HepG2 (cell line): ENCODE results near the gene HYOU1. TPM values are rescaled to one million over a fixed set of nuclear protein-coding genes. Genes with fewer than 3 reads are reported as not detected.

Experiments
- CAMTA2 ChIP-seq: sonication (generic); formaldehyde crosslinking; IDR thresholded peaks from 2 replicates; pipeline ENCODE4 v1.4.0; 2020; ENCODE audit warnings: mild to moderate bottlenecking, missing genetic modification reagents, borderline replicate concordance
- CHD4 ChIP-seq: fragments of 200-600 bp; sonication (generic); IDR thresholded peaks from 2 replicates; pipeline ENCODE4 v1.7.0; 2017; ENCODE audit warnings: mild to moderate bottlenecking, low read length, borderline replicate concordance
- DZIP1 ChIP-seq: sonication (generic); formaldehyde crosslinking; IDR thresholded peaks from 2 replicates; pipeline ENCODE4 v1.5.0; 2020; ENCODE audit warnings: mild to moderate bottlenecking, missing genetic modification reagents
- ERF ChIP-seq: IDR thresholded peaks from 2 replicates; pipeline ENCODE4 v1.6.1; 2018; ENCODE audit warnings: missing biosample characterization, missing genetic modification reagents
- GRHL1 ChIP-seq: sonication (generic); formaldehyde crosslinking; conservative IDR thresholded peaks from 2 replicates; pipeline ENCODE4 v1.8.0; 2022; ENCODE audit warnings: missing genetic modification reagents
- HNF4G ChIP-seq, 2 experiments: sonication (generic) in 1 of 2; formaldehyde crosslinking in 1 of 2; IDR thresholded peaks; 2 replicates each; pipeline versions ENCODE4 v1.4.0 to v1.6.1; 2011 to 2020; ENCODE audit warnings: borderline replicate concordance in 2 of 2, low read depth in 2 of 2, mild to moderate bottlenecking in 2 of 2, low read length in 1 of 2, missing genetic modification reagents in 1 of 2, moderate library complexity in 1 of 2
- KDM5A ChIP-seq: fragments of 200-600 bp; sonication (generic); IDR thresholded peaks from 2 replicates; pipeline ENCODE4 v1.7.0; 2018; ENCODE audit warnings: antibody characterized with exemption, mild to moderate bottlenecking, low read length, borderline replicate concordance
- MBD4 ChIP-seq: IDR thresholded peaks from 2 replicates; pipeline ENCODE4 v1.6.1; 2012; ENCODE audit warnings: low read length, inconsistent platforms, borderline replicate concordance
- NR2F6 ChIP-seq, 2 experiments: IDR thresholded peaks; 2 replicates each; pipeline ENCODE4 v1.6.1; 2016; ENCODE audit warnings: antibody characterized with exemption in 1 of 2, mild to moderate bottlenecking in 1 of 2
- TBP ChIP-seq: sonication (generic); formaldehyde crosslinking; IDR thresholded peaks from 2 replicates; pipeline ENCODE4 v1.5.0; 2020; ENCODE audit warnings: missing genetic modification reagents
- XRCC5 ChIP-seq: fragments of 200-400 bp; formaldehyde crosslinking; optimal IDR thresholded peaks from 2 replicates; pipeline ENCODE3; 2017; ENCODE audit warnings: mild to moderate bottlenecking, low read length
- ZBTB39 ChIP-seq: sonication (generic); formaldehyde crosslinking; IDR thresholded peaks from 2 replicates; pipeline ENCODE4 v1.5.0; 2020; ENCODE audit warnings: missing genetic modification reagents
- ZFP37 ChIP-seq: sonication (generic); formaldehyde crosslinking; IDR thresholded peaks from 2 replicates; pipeline ENCODE4 v1.4.0; 2020; ENCODE audit warnings: missing genetic modification reagents, borderline replicate concordance
- ZFP62 ChIP-seq: sonication (generic); formaldehyde crosslinking; IDR thresholded peaks from 2 replicates; pipeline ENCODE4 v1.4.0; 2020; ENCODE audit warnings: missing genetic modification reagents
- ZNF598 ChIP-seq: sonication (generic); formaldehyde crosslinking; IDR thresholded peaks from 2 replicates; pipeline ENCODE4 v1.5.1; 2020; ENCODE audit warnings: mild to moderate bottlenecking, missing genetic modification reagents, borderline replicate concordance
- ZNF652 ChIP-seq: IDR thresholded peaks from 2 replicates; pipeline ENCODE4 v1.6.1; 2016; ENCODE audit warnings: low read depth, borderline replicate concordance
- ZNF879 ChIP-seq: sonication (generic); formaldehyde crosslinking; IDR thresholded peaks from 2 replicates; pipeline ENCODE4 v1.8.1; 2023; ENCODE audit warnings: missing genetic modification reagents
- polyA plus RNA-seq, 8 experiments: library from polyadenylated mRNA; depleted of rRNA in 3 of 8; stranded (reverse) in 7 of 8; unstranded in 1 of 8; fragments of >200 nt; fragmentation: Illumina TruSeq in 4 of 8; extraction: Trizol in 4 of 8; gene quantifications; 2 replicates each; pipeline versions ENCODE4 v1.2.1 to v1.2.3, GENCODE V29; 2011 to 2016; ENCODE audit warnings: low read depth in 4 of 8, missing spikeins in 1 of 8, mixed read lengths in 1 of 8; ENCODE audit not compliant: insufficient read depth in 1 of 8
- total RNA-seq, 5 experiments: library from RNA; depleted of rRNA; stranded (reverse); fragments of >200 nt; fragmentation: Illumina TruSeq; extraction: Trizol; gene quantifications; 2 replicates each; pipeline ENCODE4 v1.2.3, GENCODE V29; 2016; ENCODE audit warnings: low read depth in 1 of 5

HYOU1 gene
- total and polyA plus RNA-seq, 2 of the 13 experiments (the other 11 are each of a cell fraction or from before 2014, with no cell fraction given) = 127 to 155 TPM

- TF ChIP-seq ZBTB39 (CRISPR knock-in tag) = no peak
- peak; percentile 60 for TF ChIP-seq XRCC5
- no peak for TF ChIP-seq TBP
- no peak for TF ChIP-seq HNF4G (IDR thresholded peaks at IDR 0.05; ENCODE audit: borderline replicate concordance, low read depth, low read length)
- TF ChIP-seq HNF4G (CRISPR knock-in tag; IDR thresholded peaks at IDR 0.05; ENCODE audit: borderline replicate concordance, low read depth) = peak; percentile 19; the same call in 1 of the 2 replicates
- TF ChIP-seq KDM5A = peak; percentile 88
- TF ChIP-seq DZIP1 = no peak
- TF ChIP-seq ERF (CRISPR knock-in tag) = peak; percentile 58
- peak; percentile 90 for TF ChIP-seq ZNF879
- no peak for TF ChIP-seq MBD4
- no peak for TF ChIP-seq ZNF598 (CRISPR knock-in tag)
- no peak for TF ChIP-seq ZNF652
- TF ChIP-seq GRHL1 (CRISPR knock-in tag) = no peak
- TF ChIP-seq ZFP62 = no peak
- TF ChIP-seq NR2F6 (IDR thresholded peaks at IDR 0.05) = peak; percentile 53
- TF ChIP-seq NR2F6 (CRISPR knock-in tag; IDR thresholded peaks at IDR 0.05) = no peak
- TF ChIP-seq ZFP37 (CRISPR knock-in tag) = no peak
- TF ChIP-seq CHD4 = no peak
- no peak; the same call in 1 of the 2 replicates for TF ChIP-seq CAMTA2 (CRISPR knock-in tag)
These were observed 38.7 kb downstream of the HYOU1 start, which contains the start of the genes RPS25 and TRAPPC4 (continued) for GRCh38 chr11:119018074-119018938.
